GM18519 (cell line): Measurements from ENCODE around the gene RAPGEF2.
A peak's percentile ranks its signal among the peaks of the same experiment; 100 is the strongest.
"Not testable (repeated sequence)": the region's sequence is repeated elsewhere in the genome, so short reads cannot be mapped to it uniquely, and the experiment has no call there.

Source experiments
- ATAC-seq: cut with Tn5 transposase; IDR thresholded peaks from one replicate; pipeline ENCODE4 v1.9.1; 2021; ENCODE audit warnings: mild to moderate bottlenecking, moderate library complexity; ENCODE audit not compliant: unreplicated experiment, low FRiP score

RAPGEF2 gene

DNA sequence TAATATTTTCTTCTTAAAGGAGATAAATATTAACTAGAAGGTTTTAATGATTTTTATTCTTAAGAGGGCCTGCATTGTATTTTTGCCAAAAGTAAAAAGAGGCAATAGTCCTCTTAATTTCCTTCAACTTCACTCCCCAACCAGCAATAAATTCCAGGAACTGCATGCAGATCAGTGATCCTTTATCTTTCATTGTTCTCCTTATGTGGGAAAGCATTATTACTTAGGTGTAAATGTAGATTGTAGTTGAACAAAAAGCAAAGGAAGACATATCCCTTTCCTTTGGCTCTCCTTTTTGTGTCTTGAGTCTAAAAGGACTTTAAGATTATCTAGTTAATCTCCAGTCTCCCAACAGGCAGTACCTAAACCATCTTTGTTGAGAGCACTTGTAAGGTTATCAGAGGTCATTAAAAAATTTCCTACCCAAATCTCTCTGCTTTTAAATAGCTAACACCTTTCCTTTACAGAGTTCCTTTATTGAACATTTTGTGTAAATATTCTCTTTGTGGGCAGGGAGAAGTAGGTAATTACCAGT lies 55.3 kb downstream of the RAPGEF2 start:
- ATAC-seq, result no peak

- no peak for ATAC-seq
These were observed 56.1 kb downstream of the RAPGEF2 start for GRCh38 chr4:159158985-159159384.

GRCh38 chr4:159159611-159160010 lies 56.7 kb downstream of the RAPGEF2 start:
- no peak for ATAC-seq

- ATAC-seq, result no peak
These were observed 57.4 kb downstream of the RAPGEF2 start for GRCh38 chr4:159160242-159160641.

DNA sequence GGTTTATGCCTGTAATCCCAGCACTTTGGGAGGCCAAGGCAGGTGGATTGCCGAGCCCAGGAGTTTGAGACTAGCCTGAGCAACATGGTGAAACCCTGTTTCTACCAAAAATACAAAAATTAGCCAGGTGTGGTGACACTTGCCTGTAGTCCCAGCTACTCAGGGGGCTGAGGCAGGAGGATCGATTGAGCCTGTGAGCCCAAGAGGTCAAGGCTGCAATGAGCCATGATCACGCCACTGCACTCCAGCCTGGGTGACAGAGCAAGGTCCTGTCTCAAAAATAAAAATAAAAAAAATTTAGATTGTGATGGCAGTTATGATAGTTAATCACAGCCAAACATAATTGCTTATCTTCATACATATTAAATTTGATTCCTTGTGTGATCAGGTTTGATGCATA lies 58.6 kb downstream of the RAPGEF2 start:
- ATAC-seq, result not testable (repeated sequence)

- no peak for ATAC-seq
These were observed 59.7 kb downstream of the RAPGEF2 start for GRCh38 chr4:159162576-159162975.

DNA sequence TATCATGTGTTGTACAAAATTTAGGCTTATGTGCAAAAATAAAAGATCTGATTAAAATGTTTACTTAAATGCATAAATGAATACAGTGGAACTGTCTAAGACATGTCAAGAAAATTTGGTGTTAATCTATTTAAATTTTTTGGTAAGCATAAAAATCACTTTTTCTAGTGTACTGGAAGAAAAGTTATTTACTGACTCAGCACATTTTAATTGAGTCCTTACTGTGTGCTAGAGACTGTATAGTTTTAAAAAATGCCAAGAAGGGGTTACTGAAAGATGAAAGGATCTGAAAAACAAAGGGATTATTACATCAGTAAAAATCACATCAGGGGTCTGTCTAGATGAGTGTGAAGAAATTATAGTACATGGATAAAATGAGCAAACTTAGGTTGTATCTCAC lies 60.6 kb downstream of the RAPGEF2 start:
- no peak for ATAC-seq

DNA sequence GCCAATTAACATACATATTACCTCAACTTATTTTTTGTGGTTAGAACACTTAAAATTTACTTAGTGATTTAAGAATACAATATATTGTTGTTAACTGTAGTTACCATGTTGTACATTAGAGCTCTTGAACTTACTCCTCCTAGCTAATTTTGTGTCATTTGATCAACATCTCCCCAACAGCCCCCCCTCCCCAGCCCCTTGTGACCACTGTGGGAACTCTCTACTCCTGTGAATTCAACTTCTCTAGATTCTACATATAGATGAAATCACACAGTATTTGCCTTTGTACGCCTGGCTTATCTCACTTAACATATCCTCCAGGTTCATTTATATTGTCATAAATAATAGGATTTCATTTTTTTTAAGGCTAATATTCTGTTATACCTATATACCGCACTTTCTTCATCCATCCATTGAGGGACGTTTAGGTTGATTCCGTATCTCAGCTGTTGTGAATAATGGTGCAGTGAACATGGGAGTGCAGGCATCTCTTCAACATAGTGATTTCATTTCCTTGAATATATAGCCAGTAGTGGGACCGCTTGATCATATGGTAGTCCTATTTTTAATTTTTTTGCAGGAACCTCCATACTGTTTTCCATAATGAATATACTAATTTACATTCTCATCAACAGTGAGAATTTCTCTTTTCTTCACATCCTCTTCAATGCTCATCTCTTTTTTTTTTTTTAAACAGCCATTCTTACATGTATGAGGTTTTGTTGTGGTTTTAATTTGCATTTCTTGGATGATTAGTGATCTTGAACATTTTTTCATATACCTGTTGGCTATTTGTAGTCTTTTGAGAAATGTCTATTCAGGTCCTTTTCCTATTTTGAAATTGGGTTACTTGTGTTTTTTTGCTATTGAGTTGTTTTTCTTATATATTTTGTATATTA lies 66.8 kb downstream of the RAPGEF2 start:
- ATAC-seq, result peak; percentile 59

DNA sequence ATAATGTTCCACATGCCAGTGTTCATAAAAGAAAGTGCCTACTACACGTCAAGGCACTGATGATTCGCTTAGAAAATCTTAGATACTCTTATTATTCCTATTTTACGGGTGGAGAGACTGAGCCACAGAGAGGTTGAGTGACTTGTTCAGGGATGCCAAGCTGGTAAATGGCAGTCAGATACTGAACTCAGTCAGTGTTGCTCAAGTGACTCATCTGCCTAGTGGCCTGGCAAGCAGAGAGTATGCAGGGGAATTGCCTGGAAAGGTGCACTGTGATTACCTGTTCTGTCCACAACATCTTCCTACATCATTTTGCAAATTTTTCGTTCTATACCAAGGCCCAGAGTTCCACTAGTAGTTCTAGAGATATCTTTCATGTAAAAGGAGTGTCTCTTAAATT lies 68.4 kb downstream of the RAPGEF2 start:
- ATAC-seq, result no peak

- no peak for ATAC-seq
These were observed 71.0 kb downstream of the RAPGEF2 start for GRCh38 chr4:159173886-159174285.

- no peak for ATAC-seq
These were observed 71.8 kb downstream of the RAPGEF2 start for GRCh38 chr4:159174645-159175084.

- ATAC-seq, result peak; percentile 52
These were observed 72.5 kb downstream of the RAPGEF2 start for GRCh38 chr4:159175085-159175988.

DNA sequence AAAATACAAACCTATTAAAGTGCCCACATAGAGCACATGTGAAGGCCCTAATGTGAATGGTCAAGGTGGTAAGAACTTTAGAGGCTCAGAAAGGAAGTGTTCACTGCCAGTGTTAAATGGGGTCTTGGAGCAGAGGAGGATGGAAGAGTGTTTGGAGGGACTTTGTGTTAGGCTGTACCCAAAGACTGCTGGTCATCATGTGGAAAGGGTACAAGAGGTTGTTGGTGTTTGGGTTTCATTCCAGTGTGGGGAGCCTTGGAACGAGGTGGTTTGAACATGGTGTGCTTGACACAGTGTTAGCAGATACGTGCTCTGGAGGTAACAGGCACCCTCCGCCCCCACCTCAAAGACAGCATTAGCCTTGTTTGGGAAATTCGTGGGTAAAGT lies 73.1 kb downstream of the RAPGEF2 start:
- no peak for ATAC-seq

DNA sequence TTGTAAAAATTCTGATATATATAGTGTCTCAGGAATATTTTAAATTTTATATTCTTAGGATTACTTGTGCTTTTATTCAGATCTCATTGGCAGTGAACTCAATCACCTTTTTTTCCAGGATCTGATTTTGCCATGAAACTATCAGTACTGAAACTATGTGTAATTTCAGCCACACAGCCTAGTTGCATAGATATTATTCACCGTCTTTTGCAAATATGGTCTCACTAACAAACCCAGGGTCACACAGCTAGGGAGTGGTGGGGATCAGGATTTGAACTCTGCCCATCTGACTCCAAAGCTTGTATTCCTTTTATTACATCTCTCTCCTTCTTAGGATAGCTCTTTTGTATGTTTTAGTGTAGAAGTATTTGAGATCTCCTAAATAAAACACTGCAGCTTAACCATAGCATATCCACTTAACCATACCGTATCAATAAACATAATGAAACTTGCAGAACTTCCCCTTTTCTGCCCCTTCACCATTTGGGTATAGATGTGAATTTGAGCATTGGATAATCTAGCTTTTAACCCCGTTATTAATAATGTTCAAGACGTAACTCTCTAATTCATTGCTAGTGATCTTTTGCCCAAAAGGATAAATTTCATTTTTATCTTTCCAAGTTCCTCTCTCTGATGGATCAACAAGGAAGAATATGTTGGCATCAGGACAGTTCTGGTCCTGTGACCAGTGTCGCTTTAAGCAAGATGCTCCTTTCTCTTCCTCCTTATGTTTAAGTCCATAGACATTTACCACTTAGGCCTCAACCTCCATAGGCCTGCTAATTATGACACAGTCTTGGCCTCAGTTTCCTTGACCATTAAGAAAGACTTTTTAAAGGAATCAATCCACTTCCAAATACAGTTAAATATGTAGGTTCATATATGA lies 74.6 kb downstream of the RAPGEF2 start:
- ATAC-seq, result peak; percentile 40

DNA sequence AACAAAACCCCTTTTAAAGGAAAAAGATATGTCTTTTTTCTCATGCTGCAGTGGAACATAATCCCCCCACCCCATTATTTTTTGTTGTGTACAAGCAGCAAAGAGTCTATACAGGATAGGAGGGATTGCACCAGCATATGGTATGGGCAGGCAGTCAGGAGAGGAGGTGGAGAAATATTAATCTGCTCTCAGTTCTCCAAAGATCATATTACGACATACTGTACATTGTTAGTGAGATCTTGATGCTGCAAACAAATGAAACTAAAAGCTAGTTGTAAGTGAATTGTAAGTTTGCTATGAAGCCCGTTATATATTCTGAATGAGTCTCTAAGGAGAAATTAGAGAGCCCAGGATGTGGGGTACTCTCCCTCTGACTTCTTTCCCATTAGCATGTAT lies 75.3 kb downstream of the RAPGEF2 start:
- ATAC-seq, result no peak

- no peak for ATAC-seq
These were observed 76.4 kb downstream of the RAPGEF2 start for GRCh38 chr4:159178979-159179969.

DNA sequence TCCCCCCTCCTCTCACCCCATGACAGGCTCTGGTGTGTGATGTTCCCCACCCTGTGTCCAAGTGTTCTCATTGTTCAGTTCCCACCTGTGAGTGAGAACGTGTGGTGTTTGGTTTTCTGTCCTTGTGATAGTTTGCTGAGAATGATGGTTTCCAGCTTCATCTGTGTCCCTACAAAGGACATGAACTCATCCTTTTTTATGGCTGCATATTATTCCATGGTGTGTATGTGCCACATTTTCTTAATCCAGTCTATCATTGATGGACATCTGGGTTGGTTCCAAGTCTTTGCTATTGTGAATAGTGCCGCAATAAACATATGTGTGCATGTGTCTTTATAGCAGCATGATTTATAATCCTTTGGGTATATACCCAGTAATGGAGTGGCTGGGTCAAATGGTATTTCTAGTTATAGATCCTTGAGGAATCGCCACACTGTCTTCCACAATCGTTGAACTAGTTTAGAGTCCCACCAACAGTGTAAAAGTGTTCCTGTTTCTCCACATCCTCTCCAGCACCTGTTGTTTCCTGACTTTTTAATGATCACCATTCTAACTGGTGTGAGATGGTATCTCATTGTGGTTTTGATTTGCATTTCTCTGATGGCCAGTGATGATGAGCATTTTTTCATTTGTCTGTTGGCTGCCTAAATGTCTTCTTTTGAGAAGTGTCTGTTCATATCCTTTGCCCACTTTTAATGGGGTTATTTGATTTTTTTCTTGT lies 81.2 kb downstream of the RAPGEF2 start:
- not testable (repeated sequence) for ATAC-seq

GRCh38 chr4:159185591-159186023 lies 82.7 kb downstream of the RAPGEF2 start:
- ATAC-seq, result no peak
